PC-3 (cell line): ENCODE results near the gene SYP. TPM values are rescaled to one million over a fixed set of nuclear protein-coding genes. Genes with fewer than 3 reads are reported as not detected.

Experiments
- ATAC-seq: fragments of 200-7000 bp; cut with Tn5 transposase; 2 replicates; pipeline ENCODE4 v1.9.1; 2020; ENCODE audit warnings: mild to moderate bottlenecking, moderate library complexity
- BruUV-seq: library from RNA; stranded (reverse); fragments of 400-500 nt; replicated peaks from 2 replicates; lab custom pipeline; 2021; lab: Mats Ljungman, UMichigan
- CTCF ChIA-PET: fragments of 300-600 bp; sonication (Branson Sonifier 250); formaldehyde crosslinking; loops from one replicate; lab custom pipeline; 2022; ENCODE audit warnings: antibody characterized with exemption; lab: Charles Lee
- POLR2A ChIA-PET: fragments of 300-600 bp; sonication (Branson Sonifier 250); formaldehyde crosslinking; loops from one replicate; lab custom pipeline; 2022; ENCODE audit warnings: antibody characterized with exemption; ENCODE audit not compliant: unreplicated experiment; lab: Charles Lee
- DNase-seq: peaks from one replicate; pipeline ENCODE4 v3.0.0-alpha.2; 2015
- H2AFZ ChIP-seq: fragments of 300-600 bp; sonication (generic); 2 replicates; pipeline ENCODE4 v1.6.0; 2016; ENCODE audit warnings: antibody characterized with exemption, low read length
- H3F3A ChIP-seq: fragments of 300-600 bp; sonication (generic); one replicate; pipeline ENCODE4 v1.6.0; 2017; ENCODE audit warnings: antibody characterized with exemption, low read length, control low read depth, mild to moderate bottlenecking; ENCODE audit not compliant: unreplicated experiment
- H3K27ac ChIP-seq: fragments of 300-600 bp; sonication (generic); 2 replicates; pipeline ENCODE4 v1.5.1; 2016; ENCODE audit warnings: mild to moderate bottlenecking, low read length
- H3K27me3 ChIP-seq: fragments of 300-600 bp; sonication (generic); 2 replicates; pipeline ENCODE4 v1.6.1; 2016; ENCODE audit warnings: low read length, mixed read lengths
- H3K36me3 ChIP-seq: fragments of 300-600 bp; sonication (generic); 2 replicates; pipeline ENCODE4 v1.6.1; 2016; ENCODE audit warnings: low read depth, mixed run types, low read length, mixed read lengths
- H3K4me1 ChIP-seq: fragments of 300-600 bp; sonication (generic); 2 replicates; pipeline ENCODE4 v1.5.1; 2016; ENCODE audit warnings: low read length; ENCODE audit not compliant: insufficient read depth
- H3K4me2 ChIP-seq: fragments of 300-600 bp; sonication (generic); 2 replicates; pipeline ENCODE4 v1.6.0; 2016; ENCODE audit warnings: low read length
- H3K4me3 ChIP-seq: fragments of 300-600 bp; sonication (generic); 2 replicates; pipeline ENCODE4 v1.5.1; 2016; ENCODE audit warnings: mild to moderate bottlenecking, low read length, mixed read lengths
- H3K79me2 ChIP-seq: fragments of 300-600 bp; sonication (generic); 2 replicates; pipeline ENCODE4 v1.6.1; 2017; ENCODE audit warnings: low read length, mixed read lengths
- H3K9ac ChIP-seq: fragments of 300-600 bp; sonication (generic); 2 replicates; pipeline ENCODE4 v1.6.0; 2016; ENCODE audit warnings: mild to moderate bottlenecking, low read length
- H3K9me2 ChIP-seq: fragments of 300-600 bp; sonication (generic); replicated peaks from 2 replicates; pipeline ENCODE4 v1.6.1; 2016; ENCODE audit warnings: mixed run types, low read length, mixed read lengths
- H3K9me3 ChIP-seq: fragments of 300-600 bp; sonication (generic); 2 replicates; pipeline ENCODE4 v1.6.1; 2016; ENCODE audit warnings: low read length, mixed read lengths
- H4K20me1 ChIP-seq: fragments of 300-600 bp; sonication (generic); 2 replicates; pipeline ENCODE4 v1.6.1; 2016; ENCODE audit warnings: low read length, mixed read lengths
- EZH2 ChIP-seq: fragments of 300-600 bp; sonication (generic); IDR thresholded peaks from one replicate; pipeline ENCODE4 v1.6.1; 2017; ENCODE audit warnings: antibody characterized with exemption, mild to moderate bottlenecking, low read length; ENCODE audit not compliant: unreplicated experiment
- EZH2phosphoT487 ChIP-seq: fragments of 300-600 bp; sonication (generic); IDR thresholded peaks from 2 replicates; pipeline ENCODE4 v1.6.1; 2018; ENCODE audit warnings: mild to moderate bottlenecking, antibody characterized with exemption, low read length, borderline replicate concordance
- intact Hi-C: fragments of 100-400 bp; cut with micrococcal nuclease; formaldehyde crosslinking; loops from 2 replicates; pipeline ENCODE4 v1.9.0; 2023
- total RNA-seq: library from RNA; depleted of rRNA; stranded (reverse); fragments of >200 nt; gene quantifications from 2 replicates; pipeline ENCODE4 v1.2.3, GENCODE V29; 2014
- TF ChIP-seq, protein P1 (sequence below): fragments of 300-600 bp; sonication (generic); conservative IDR thresholded peaks from 2 replicates; pipeline ENCODE4 v1.5.1; 2017; ENCODE audit warnings: antibody characterized with exemption, low read depth, mild to moderate bottlenecking, low read length

SYP gene
- total RNA-seq, 1 experiment from 2014 or later = 0.47 TPM

DNA sequence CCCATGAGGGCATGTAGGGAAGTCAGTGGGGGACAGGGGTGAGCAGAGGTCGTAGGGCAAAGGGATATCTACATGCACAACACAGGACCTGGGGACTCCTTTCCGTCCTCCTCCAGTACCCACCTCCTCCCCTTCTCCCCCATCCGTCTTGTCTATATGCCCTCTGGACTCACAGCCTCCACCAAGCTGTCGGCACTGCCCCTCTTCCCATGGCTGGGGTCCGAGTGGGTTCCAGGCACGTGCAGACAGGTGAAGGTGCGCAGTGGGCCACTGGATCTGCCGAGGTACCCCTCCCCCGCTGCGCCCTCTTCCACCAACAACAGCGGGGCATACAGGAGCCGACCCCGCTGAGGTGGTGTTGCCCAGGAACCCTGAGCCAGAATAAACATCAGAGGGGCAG, 5.5 kb upstream of the SYP start:
- DNase-seq = no peak
- Histone ChIP-seq H4K20me1 (no peaks in the 10 kb centered on the region), H3K4me2 (no peak overlapping the region), H3K36me3 (no peaks in the 10 kb centered on the region), H3K9me3 (no peaks in the 10 kb centered on the region), H2AFZ (no peak overlapping the region), H3K9me2 (no peaks in the 10 kb centered on the region), H3K27ac (no peak overlapping the region), H3K4me3 (no peak overlapping the region), H3F3A (no peaks in the 10 kb centered on the region), H3K79me2 (no peaks in the 10 kb centered on the region), H3K27me3 (no peaks in the 10 kb centered on the region), H3K4me1 (peaks cover 2% of the 10 kb centered on the region; the same call in 1 of the 2 replicates), H3K9ac (no peak overlapping the region)
- intact Hi-C loops = no loop called here
- TF ChIP-seq, protein P1, sequence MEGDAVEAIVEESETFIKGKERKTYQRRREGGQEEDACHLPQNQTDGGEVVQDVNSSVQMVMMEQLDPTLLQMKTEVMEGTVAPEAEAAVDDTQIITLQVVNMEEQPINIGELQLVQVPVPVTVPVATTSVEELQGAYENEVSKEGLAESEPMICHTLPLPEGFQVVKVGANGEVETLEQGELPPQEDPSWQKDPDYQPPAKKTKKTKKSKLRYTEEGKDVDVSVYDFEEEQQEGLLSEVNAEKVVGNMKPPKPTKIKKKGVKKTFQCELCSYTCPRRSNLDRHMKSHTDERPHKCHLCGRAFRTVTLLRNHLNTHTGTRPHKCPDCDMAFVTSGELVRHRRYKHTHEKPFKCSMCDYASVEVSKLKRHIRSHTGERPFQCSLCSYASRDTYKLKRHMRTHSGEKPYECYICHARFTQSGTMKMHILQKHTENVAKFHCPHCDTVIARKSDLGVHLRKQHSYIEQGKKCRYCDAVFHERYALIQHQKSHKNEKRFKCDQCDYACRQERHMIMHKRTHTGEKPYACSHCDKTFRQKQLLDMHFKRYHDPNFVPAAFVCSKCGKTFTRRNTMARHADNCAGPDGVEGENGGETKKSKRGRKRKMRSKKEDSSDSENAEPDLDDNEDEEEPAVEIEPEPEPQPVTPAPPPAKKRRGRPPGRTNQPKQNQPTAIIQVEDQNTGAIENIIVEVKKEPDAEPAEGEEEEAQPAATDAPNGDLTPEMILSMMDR = no peak
- TF ChIP-seq EZH2phosphoT487 = no peak
- no peak for TF ChIP-seq EZH2
- ChIA-PET POLR2A (no interaction called here), CTCF (no interaction called here)
- BruUV-seq = no TSS peak
- ATAC-seq = no peak

DNA sequence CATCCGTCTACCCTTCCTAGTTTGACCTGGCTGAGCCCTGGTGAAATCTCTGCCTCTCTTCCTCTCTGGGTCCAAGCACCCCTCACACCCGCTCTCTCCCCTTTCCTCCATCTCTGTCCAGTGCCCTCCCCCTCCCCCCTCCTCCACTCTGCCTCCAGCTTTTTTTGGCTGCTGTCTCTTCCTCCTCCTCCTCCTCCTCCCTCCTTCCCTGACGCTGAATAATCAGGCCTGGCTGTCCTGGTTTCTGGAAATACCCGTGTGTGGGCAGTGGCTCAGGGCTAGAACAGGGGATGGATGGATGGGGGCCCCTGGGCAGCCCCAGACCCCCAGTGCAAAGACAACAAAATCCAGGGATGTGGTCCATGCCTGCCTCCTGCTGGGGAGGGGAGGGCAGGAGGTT, 4.7 kb upstream of the SYP start:
- Histone ChIP-seq H3K4me1 (peaks cover 4% of the 10 kb centered on the region; the same call in 1 of the 2 replicates), H3K79me2 (no peaks in the 10 kb centered on the region), H3K9ac (no peak overlapping the region), H3K27me3 (no peaks in the 10 kb centered on the region), H3K4me2 (no peak overlapping the region), H3K9me2 (no peaks in the 10 kb centered on the region), H3K36me3 (no peaks in the 10 kb centered on the region), H3K27ac (no peak overlapping the region), H4K20me1 (no peaks in the 10 kb centered on the region), H3K4me3 (no peak overlapping the region), H2AFZ (no peak overlapping the region), H3K9me3 (no peaks in the 10 kb centered on the region), H3F3A (no peaks in the 10 kb centered on the region)
- ChIA-PET POLR2A (no interaction called here), CTCF (no interaction called here)
- no peak for DNase-seq
- ATAC-seq = no peak
- no TSS peak for BruUV-seq
- TF ChIP-seq, protein P1 = no peak
- TF ChIP-seq EZH2phosphoT487 (no peak), EZH2 (no peak)
- intact Hi-C loops = no loop called here

DNA sequence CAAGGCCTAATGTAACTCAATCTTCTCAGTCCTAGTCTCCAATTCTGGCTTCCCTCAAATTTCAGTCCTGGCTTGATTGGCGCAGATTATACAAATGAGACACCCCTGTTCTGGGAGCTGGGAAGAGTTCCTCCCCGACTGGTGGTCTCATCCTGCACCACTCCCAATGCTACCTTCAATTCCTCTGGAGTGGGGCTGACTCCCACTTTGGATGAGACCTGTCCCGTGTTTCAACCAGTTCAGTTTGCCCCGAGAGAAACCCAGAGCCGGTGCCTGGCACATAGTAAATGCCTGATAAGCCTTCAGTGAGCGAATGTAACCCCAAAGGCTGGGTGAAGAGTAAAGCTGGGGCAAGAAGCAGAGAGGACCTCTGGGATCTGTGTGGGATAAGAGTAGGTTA, 4.0 kb upstream of the SYP start:
- H3K4me1 ChIP-seq = peaks cover 4% of the 10 kb centered on the region; the same call in 1 of the 2 replicates
- H4K20me1 ChIP-seq = no peaks in the 10 kb centered on the region
- no TSS peak for BruUV-seq
- H3K36me3 ChIP-seq = no peaks in the 10 kb centered on the region
- intact Hi-C loops = no loop called here
- ChIA-PET CTCF (no interaction called here), POLR2A (no interaction called here)
- H3K9me3 ChIP-seq = no peaks in the 10 kb centered on the region
- H3K27me3 ChIP-seq = no peaks in the 10 kb centered on the region
- no peak overlapping the region for H3K4me3 ChIP-seq
- TF ChIP-seq EZH2 (no peak), EZH2phosphoT487 (no peak)
- no peaks in the 10 kb centered on the region for H3K9me2 ChIP-seq
- no peak overlapping the region for H3K27ac ChIP-seq
- H3K79me2 ChIP-seq = no peaks in the 10 kb centered on the region
- H3K9ac ChIP-seq = no peak overlapping the region
- no peak overlapping the region for H2AFZ ChIP-seq
- no peak overlapping the region for H3K4me2 ChIP-seq
- no peak for DNase-seq
- H3F3A ChIP-seq = no peaks in the 10 kb centered on the region
- ATAC-seq = no peak
